OCI-LY7 (cell line): ENCODE data around the gene APLP2. TPM values are rescaled to one million over a fixed set of nuclear protein-coding genes. Genes with fewer than 3 reads are reported as not detected.

Experiments used
- BruUV-seq: library from RNA; stranded (reverse); fragments of 400-500 nt; replicated peaks from 2 replicates; lab custom pipeline; 2021; lab: Mats Ljungman, UMichigan
- CTCF ChIA-PET: fragments of 300-600 bp; sonication (Branson Sonifier 250); formaldehyde crosslinking; loops from one replicate; lab custom pipeline; 2022; ENCODE audit warnings: antibody characterized with exemption; ENCODE audit not compliant: unreplicated experiment; lab: Charles Lee
- POLR2A ChIA-PET: fragments of 300-600 bp; sonication (Branson Sonifier 250); formaldehyde crosslinking; loops from one replicate; lab custom pipeline; 2022; ENCODE audit warnings: antibody characterized with exemption; lab: Charles Lee
- DNase-seq: peaks from one replicate; pipeline ENCODE4 v3.0.0-alpha.2; 2015; ENCODE audit warnings: low spot score
- H2AFZ ChIP-seq: fragments of 200-600 bp; sonication (generic), shearing (Covaris generic); 2 replicates; pipeline ENCODE4 v1.6.1; 2014; ENCODE audit warnings: mild to moderate bottlenecking, antibody characterized with exemption, low read length, moderate library complexity
- H3K27ac ChIP-seq: fragments of 200-600 bp; sonication (generic); 2 replicates; pipeline ENCODE4 v1.5.1; 2014; ENCODE audit warnings: mixed run types, low read depth, mild to moderate bottlenecking, moderate library complexity, low read length, inconsistent platforms; ENCODE audit not compliant: poor library complexity, severe bottlenecking
- H3K36me3 ChIP-seq: fragments of 200-600 bp; sonication (generic); 2 replicates; pipeline ENCODE4 v1.6.1; 2014; ENCODE audit warnings: mild to moderate bottlenecking, antibody characterized with exemption, low read length, moderate library complexity, mixed read lengths; ENCODE audit not compliant: insufficient read depth
- H3K4me1 ChIP-seq: fragments of 200-600 bp; sonication (generic); 2 replicates; pipeline ENCODE4 v1.5.1; 2014; ENCODE audit warnings: mild to moderate bottlenecking, low read length; ENCODE audit not compliant: insufficient read depth, poor library complexity, severe bottlenecking
- H3K4me2 ChIP-seq: fragments of 200-600 bp; sonication (generic); 2 replicates; pipeline ENCODE4 v1.6.1; 2014; ENCODE audit warnings: mild to moderate bottlenecking, low read length
- H3K4me3 ChIP-seq: fragments of 200-600 bp; sonication (generic); 2 replicates; pipeline ENCODE4 v1.5.1; 2014; ENCODE audit warnings: mild to moderate bottlenecking, low read depth, low read length; ENCODE audit not compliant: poor library complexity, severe bottlenecking
- H3K79me2 ChIP-seq: fragments of 200-600 bp; sonication (generic); 2 replicates; pipeline ENCODE4 v1.6.1; 2016; ENCODE audit warnings: low read depth, mild to moderate bottlenecking, low read length, moderate library complexity, mixed read lengths; ENCODE audit not compliant: insufficient read depth
- H3K9me2 ChIP-seq: fragments of 200-600 bp; sonication (generic); 2 replicates; pipeline ENCODE4 v1.6.1; 2016; ENCODE audit warnings: mild to moderate bottlenecking, low read length, mixed read lengths; ENCODE audit not compliant: insufficient read depth
- H3K9me3 ChIP-seq: fragments of 200-600 bp; sonication (generic); 2 replicates; pipeline ENCODE4 v1.6.1; 2014; ENCODE audit warnings: mild to moderate bottlenecking, mixed run types, low read length, mixed read lengths
- H4K20me1 ChIP-seq: fragments of 200-600 bp; sonication (generic); 2 replicates; pipeline ENCODE4 v1.6.1; 2014; ENCODE audit warnings: mild to moderate bottlenecking, antibody characterized with exemption, low read length, moderate library complexity, mixed read lengths; ENCODE audit not compliant: insufficient read depth
- CTCF ChIP-seq: fragments of 200-600 bp; sonication (generic); conservative IDR thresholded peaks from 2 replicates; pipeline ENCODE4 v1.5.1; 2014; ENCODE audit warnings: mild to moderate bottlenecking, antibody characterized with exemption, low read length, moderate library complexity, mixed read lengths
- EZH2phosphoT487 ChIP-seq: fragments of 200-600 bp; sonication (generic); IDR thresholded peaks from 2 replicates; pipeline ENCODE4 v1.6.1; 2018; ENCODE audit warnings: low read depth, borderline replicate concordance, mild to moderate bottlenecking, mixed run types, antibody characterized with exemption, low read length, moderate library complexity, mixed read lengths
- intact Hi-C: fragments of 100-400 bp; cut with micrococcal nuclease; formaldehyde crosslinking; loops from one replicate; pipeline ENCODE4 v1.10.0; 2022; ENCODE audit not compliant: unreplicated experiment
- total RNA-seq, 2 experiments: library from RNA; depleted of rRNA in 1 of 2; stranded (reverse); fragments of >200 nt in 1 of 2; shearing (Covaris generic) in 1 of 2; gene quantifications; 2 replicates each; pipeline ENCODE4 v1.2.3, GENCODE V29; 2014 to 2022

Gene APLP2
- total RNA-seq, 2 experiments from 2014 or later, result 147 to 284 TPM

GRCh38 chr11:130165601-130166456 is 96.1 kb downstream of the APLP2 start:
- no peaks in the 10 kb centered on the region for H3K9me2 ChIP-seq
- peaks cover 93% of the 10 kb centered on the region for H3K4me1 ChIP-seq
- H3K36me3 ChIP-seq, result peaks cover 58% of the 10 kb centered on the region; the same call in 1 of the 2 replicates
- TSS peak; percentile 96 for BruUV-seq
- H3K4me2 ChIP-seq, result peak overlapping the region; percentile 90
- intact Hi-C loops, result loop anchor here (1.0 to 5.0 kb wide), 2 partner anchors 15 to 146 kb away; partner anchors contain the start of gene ZBTB44
- TF ChIP-seq EZH2phosphoT487 (no peak), CTCF (no peak)
- H2AFZ ChIP-seq, result no peak overlapping the region
- H3K4me3 ChIP-seq, result peak overlapping the region; percentile 57
- CTCF ChIA-PET, result interaction anchor here (1.0 to 1.2 kb wide), 4 partner anchors 10 to 20 kb away, joined by 3 to 6 read pairs (median 4); no protein-coding TSS in a partner anchor
- peak overlapping the region; percentile 93 for H3K27ac ChIP-seq
- H3K79me2 ChIP-seq, result peaks cover 100% of the 10 kb centered on the region
- peak; percentile 84 for DNase-seq
- H3K9me3 ChIP-seq, result no peaks in the 10 kb centered on the region
- no peaks in the 10 kb centered on the region for H4K20me1 ChIP-seq
- POLR2A ChIA-PET, result interaction anchor here (0.6 to 6.2 kb wide), 16 partner anchors 10 to 209 kb away, joined by 3 to 67 read pairs (median 4); no protein-coding TSS in a partner anchor

- peak overlapping the region; percentile 90 for H3K4me2 ChIP-seq
- ChIA-PET POLR2A (interaction anchor here (0.6 to 6.2 kb wide), 13 partner anchors 11 to 210 kb away, joined by 3 to 67 read pairs (median 4); no protein-coding TSS in a partner anchor), CTCF (interaction anchor here (1.0 to 1.2 kb wide), 3 partner anchors 11 to 20 kb away, joined by 3 to 6 read pairs (median 4); no protein-coding TSS in a partner anchor)
- H3K9me2 ChIP-seq, result no peaks in the 10 kb centered on the region
- no peak for TF ChIP-seq EZH2phosphoT487
- no peak for TF ChIP-seq CTCF
- peaks cover 99% of the 10 kb centered on the region for H3K4me1 ChIP-seq
- H4K20me1 ChIP-seq, result no peaks in the 10 kb centered on the region
- intact Hi-C loops, result loop anchor here (1.0 to 5.0 kb wide), 2 partner anchors 15 to 146 kb away; partner anchors contain the start of gene ZBTB44
- TSS peak; percentile 1 for BruUV-seq
- peaks cover 100% of the 10 kb centered on the region for H3K79me2 ChIP-seq
- peak; percentile 92 for DNase-seq
- no peak overlapping the region for H2AFZ ChIP-seq
- peaks cover 52% of the 10 kb centered on the region; the same call in 1 of the 2 replicates for H3K36me3 ChIP-seq
- H3K9me3 ChIP-seq, result no peaks in the 10 kb centered on the region
- H3K4me3 ChIP-seq, result peak overlapping the region; percentile 57
- H3K27ac ChIP-seq, result peak overlapping the region; percentile 93
These were observed 96.7 kb downstream of the APLP2 start for GRCh38 chr11:130166457-130166784.
